Uterus (tissue), 4 donors: Measurements from ENCODE around the gene IGFBP6. TPM values are rescaled to one million over a fixed set of nuclear protein-coding genes. Genes with fewer than 3 reads are reported as not detected.

ENCODE experiments used
- DNase-seq, 2 donors: peaks; one replicate each; pipeline ENCODE4 v3.0.0-alpha.2; 2019 to 2020
- H3K27ac ChIP-seq, 2 donors: fragments of 200-600 bp; sonication (generic); 1 replicate in 1 of 2; 2 replicates in 1 of 2; pipeline ENCODE4 v1.5.1; 2016 to 2018
- H3K27me3 ChIP-seq, 2 donors: fragments of 200-600 bp; sonication (generic); one replicate each; pipeline ENCODE4 v1.5.1; 2018 to 2019; ENCODE audit warnings: control low read depth in 1 of 2
- H3K36me3 ChIP-seq, 2 donors: fragments of 200-600 bp; sonication (generic); one replicate each; pipeline ENCODE4 v1.5.1; 2019; ENCODE audit warnings: control low read depth in 1 of 2
- H3K4me1 ChIP-seq, 2 donors: fragments of 200-600 bp; sonication (generic); one replicate each; pipeline ENCODE4 v1.5.1; 2018 to 2019; ENCODE audit warnings: control low read depth in 1 of 2
- H3K4me3 ChIP-seq, 2 donors: fragments of 200-600 bp; sonication (generic); 1 replicate in 1 of 2; 2 replicates in 1 of 2; pipeline ENCODE4 v1.5.1; 2018 to 2019; ENCODE audit warnings: mild to moderate bottlenecking in 1 of 2
- H3K9me3 ChIP-seq, 2 donors: fragments of 200-600 bp; sonication (generic); one replicate each; pipeline ENCODE4 v1.5.1; 2019; ENCODE audit warnings: control low read depth in 1 of 2
- CTCF ChIP-seq, 4 experiments: fragments of 200-600 bp in 2 of 4; fragments of 450-650 bp in 2 of 4; sonication (generic) in 2 of 4; IDR thresholded peaks; one replicate each; pipeline ENCODE4 v1.5.1; 2016 to 2019; ENCODE audit warnings: antibody characterized with exemption in 4 of 4, mild to moderate bottlenecking in 2 of 4, moderate library complexity in 1 of 4
- POLR2A ChIP-seq, 2 donors: fragments of 450-650 bp; IDR thresholded peaks; one replicate each; pipeline ENCODE4 v1.6.1; 2016; ENCODE audit warnings: antibody characterized with exemption in 2 of 2, mild to moderate bottlenecking in 1 of 2, moderate library complexity in 1 of 2
- intact Hi-C: fragments of 100-400 bp; cut with DNase I; formaldehyde crosslinking; loops from one replicate; pipeline ENCODE4 v1.15.1; 2023; ENCODE audit warnings: low total_unique reads
- total RNA-seq, 4 donors: library from RNA; depleted of rRNA in 3 of 4; stranded (reverse); fragments of >200 nt in 3 of 4; gene quantifications; one replicate each; pipeline versions ENCODE4 v1.1.0 to v1.2.4, GENCODE V29; 2014 to 2023
- donor health status: DM: yes; HTN: yes; CAD: no.

IGFBP6 gene
- total RNA-seq, 4 donors from 2014 or later = 48.7 to 762 (median 252) TPM

- TF ChIP-seq POLR2A (IDR thresholded peaks at IDR 0.05) (peak in 1 of 2 donors; percentile 36), CTCF (IDR thresholded peaks at IDR 0.05) (no peak)
- Histone ChIP-seq H3K4me3 (peak overlapping the region; percentile 60 to 80), H3K36me3 (no peaks in the 10 kb centered on the region), H3K27ac (peak overlapping the region; percentile 94 to 95), H3K4me1 (peaks cover 0 to 11% of the 10 kb centered on the region in 2 donors), H3K27me3 (no peaks in the 10 kb centered on the region), H3K9me3 (no peaks in the 10 kb centered on the region)
- peak; percentile 86 to 87 for DNase-seq
- intact Hi-C loops = no loop called here
Observed at GRCh38 chr12:53096089-53096741, 1.3 kb upstream of the IGFBP6 start.

DNA sequence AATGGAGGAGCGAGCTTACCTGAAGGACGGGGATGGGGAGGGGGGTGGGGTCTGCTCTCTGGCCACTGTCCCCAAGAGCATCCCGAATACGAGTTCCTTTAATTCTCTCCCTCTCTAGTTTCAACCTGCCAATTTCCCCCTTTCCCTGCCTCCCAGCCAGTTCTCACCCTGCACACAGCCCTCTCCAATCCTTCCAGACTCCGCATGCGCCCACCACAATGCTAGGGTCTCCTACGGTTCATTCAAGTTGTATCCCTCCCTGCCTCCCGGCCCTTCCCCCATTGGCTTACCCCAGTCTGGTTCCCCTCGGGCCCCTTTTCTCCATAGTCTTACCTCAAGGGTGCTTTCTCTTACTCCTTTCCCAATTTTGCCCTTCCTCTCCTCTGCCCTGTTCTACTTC, 708 bp upstream of the IGFBP6 start:
- DNase-seq = no peak
- no peaks in the 10 kb centered on the region for H3K36me3 ChIP-seq
- intact Hi-C loops = no loop called here

GRCh38 chr12:53097207-53097563, 282 bp upstream of the IGFBP6 start:
- Histone ChIP-seq H3K27me3 (no peaks in the 10 kb centered on the region), H3K9me3 (no peaks in the 10 kb centered on the region), H3K36me3 (no peaks in the 10 kb centered on the region), H3K4me1 (peaks cover 0 to 11% of the 10 kb centered on the region in 2 donors), H3K4me3 (peak overlapping the region; percentile 60 to 80), H3K27ac (peak overlapping the region; percentile 94 to 95)
- TF ChIP-seq CTCF (IDR thresholded peaks at IDR 0.05) (no peak), POLR2A (IDR thresholded peaks at IDR 0.05) (no peak)
- DNase-seq = no peak
- intact Hi-C loops = no loop called here

More for the DNA sequence above, 708 bp upstream of the IGFBP6 start:
- TF ChIP-seq CTCF (IDR thresholded peaks at IDR 0.05) (no peak), POLR2A (IDR thresholded peaks at IDR 0.05) (no peak)
- Histone ChIP-seq H3K9me3 (no peaks in the 10 kb centered on the region), H3K4me3 (peak overlapping the region; percentile 60 to 80), H3K27me3 (no peaks in the 10 kb centered on the region), H3K4me1 (peaks cover 0 to 11% of the 10 kb centered on the region in 2 donors), H3K27ac (peak overlapping the region; percentile 94 to 95)

GRCh38 chr12:53098354-53098981, 1.0 kb downstream of the IGFBP6 start:
- Histone ChIP-seq H3K4me1 (peaks cover 0 to 11% of the 10 kb centered on the region in 2 donors), H3K9me3 (no peaks in the 10 kb centered on the region), H3K4me3 (peak overlapping the region; percentile 60 to 80), H3K27ac (peak overlapping the region; percentile 94 to 95), H3K27me3 (no peaks in the 10 kb centered on the region), H3K36me3 (no peaks in the 10 kb centered on the region)
- TF ChIP-seq CTCF (IDR thresholded peaks at IDR 0.05) = no peak
- TF ChIP-seq POLR2A (IDR thresholded peaks at IDR 0.05) = peak in 1 of 2 donors; percentile 8
- peak; percentile 73 to 80 for DNase-seq
- intact Hi-C loops = loop anchor here (2.0 kb wide), 1 partner anchor 32 kb away; no protein-coding TSS in a partner anchor
